ENCODE measurements around the gene DAPP1.

DNA sequence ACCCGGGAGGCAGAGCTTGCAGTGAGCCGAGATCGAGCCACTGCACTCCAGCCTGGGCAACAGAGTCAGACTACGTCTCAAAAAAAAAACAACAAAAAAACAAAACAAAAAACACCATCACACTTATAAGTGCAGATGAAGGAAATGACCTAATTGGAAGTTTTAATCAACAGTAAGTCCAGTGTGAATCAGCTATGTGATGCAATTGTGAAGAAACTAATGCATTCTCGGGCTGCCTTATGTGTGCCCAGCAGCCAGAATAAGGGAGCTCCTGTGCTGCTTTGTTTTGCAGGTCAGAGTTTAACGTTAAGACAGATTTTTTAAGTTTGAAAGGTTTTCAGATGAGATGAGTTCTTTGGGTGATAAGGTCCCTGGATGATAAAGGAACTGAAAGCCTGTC, 10.8 kb downstream of the DAPP1 start:
- no peak for TF ChIP-seq EZH2 (IDR thresholded peaks at IDR 0.05)
- TF ChIP-seq, protein P1, sequence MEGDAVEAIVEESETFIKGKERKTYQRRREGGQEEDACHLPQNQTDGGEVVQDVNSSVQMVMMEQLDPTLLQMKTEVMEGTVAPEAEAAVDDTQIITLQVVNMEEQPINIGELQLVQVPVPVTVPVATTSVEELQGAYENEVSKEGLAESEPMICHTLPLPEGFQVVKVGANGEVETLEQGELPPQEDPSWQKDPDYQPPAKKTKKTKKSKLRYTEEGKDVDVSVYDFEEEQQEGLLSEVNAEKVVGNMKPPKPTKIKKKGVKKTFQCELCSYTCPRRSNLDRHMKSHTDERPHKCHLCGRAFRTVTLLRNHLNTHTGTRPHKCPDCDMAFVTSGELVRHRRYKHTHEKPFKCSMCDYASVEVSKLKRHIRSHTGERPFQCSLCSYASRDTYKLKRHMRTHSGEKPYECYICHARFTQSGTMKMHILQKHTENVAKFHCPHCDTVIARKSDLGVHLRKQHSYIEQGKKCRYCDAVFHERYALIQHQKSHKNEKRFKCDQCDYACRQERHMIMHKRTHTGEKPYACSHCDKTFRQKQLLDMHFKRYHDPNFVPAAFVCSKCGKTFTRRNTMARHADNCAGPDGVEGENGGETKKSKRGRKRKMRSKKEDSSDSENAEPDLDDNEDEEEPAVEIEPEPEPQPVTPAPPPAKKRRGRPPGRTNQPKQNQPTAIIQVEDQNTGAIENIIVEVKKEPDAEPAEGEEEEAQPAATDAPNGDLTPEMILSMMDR (IDR thresholded peaks at IDR 0.05): no peak
- no peak for TF ChIP-seq EZH2phosphoT487 (IDR thresholded peaks at IDR 0.05)

Data from neural progenitor cell (in vitro differentiated cells).